ENCODE data around the gene ATP1A1. TPM values are rescaled to one million over a fixed set of nuclear protein-coding genes. Genes with fewer than 3 reads are reported as not detected.

The ATP1A1 gene
- total and polyA plus RNA-seq, 2 experiments from 2014 or later, result 117 to 202 TPM

- no peak overlapping the region for H3K4me2 ChIP-seq
- no peaks in the 10 kb centered on the region for H3K36me3 ChIP-seq (ENCODE audit: insufficient read depth)
- no peaks in the 10 kb centered on the region for H3K9me2 ChIP-seq (ENCODE audit: insufficient read depth)
- no peaks in the 10 kb centered on the region for H3F3A ChIP-seq (replicated peaks; ENCODE audit: low read depth)
- no peak overlapping the region for H2AFZ ChIP-seq
- no peak overlapping the region for H3K27ac ChIP-seq (ENCODE audit: low read depth)
- H3K4me3 ChIP-seq, result no peak overlapping the region
- no peaks in the 10 kb centered on the region; the same call in 2 of the 3 replicates for H3K9me3 Mint-ChIP-seq
- H3K27me3 ChIP-seq (ENCODE audit: insufficient read depth), result no peaks in the 10 kb centered on the region
- H3K4me3 Mint-ChIP-seq, result no peak overlapping the region
- TF ChIP-seq CREB1 (CRISPR knock-in tag; IDR thresholded peaks at IDR 0.05; ENCODE audit: low read depth) (no peak), CTCF (conservative IDR thresholded peaks at IDR 0.05; ENCODE audit: low read depth in 2 of 2) (no peak), ETS1 (IDR thresholded peaks at IDR 0.05) (no peak), STAT1 (IDR thresholded peaks at IDR 0.05; ENCODE audit: unreplicated experiment) (no peak), NANOG (IDR thresholded peaks at IDR 0.05; ENCODE audit: borderline replicate concordance) (no peak), JUNB (IDR thresholded peaks at IDR 0.05; ENCODE audit: unreplicated experiment) (no peak), ZNF462 (CRISPR knock-in tag; IDR thresholded peaks at IDR 0.05) (no peak), EZH2phosphoT487 (IDR thresholded peaks at IDR 0.05; ENCODE audit: unreplicated experiment) (no peak), EZH2 (IDR thresholded peaks at IDR 0.05; ENCODE audit: low read depth, unreplicated experiment) (no peak)
- H3K27ac Mint-ChIP-seq, result no peak overlapping the region
- no peaks in the 10 kb centered on the region for H3K79me2 ChIP-seq (replicated peaks; ENCODE audit: insufficient read depth)
- H3K4me1 Mint-ChIP-seq, result no peaks in the 10 kb centered on the region
- no peaks in the 10 kb centered on the region for H3K4me1 ChIP-seq (ENCODE audit: insufficient read depth)
- no peak for DNase-seq (ENCODE audit: low spot score)
- no peaks in the 10 kb centered on the region for H3K36me3 Mint-ChIP-seq (ENCODE audit: low read depth)
- H4K20me1 ChIP-seq (replicated peaks; ENCODE audit: insufficient read depth), result no peaks in the 10 kb centered on the region
- ATAC-seq, result no peak
- no peaks in the 10 kb centered on the region for H3K27me3 Mint-ChIP-seq (ENCODE audit: insufficient read depth, low read depth, poor library complexity)
Observed at GRCh38 chr1:116425987-116426386, 52.9 kb downstream of the ATP1A1 start.
